Measurements from ENCODE around the gene BRINP3.

Gene BRINP3

DNA sequence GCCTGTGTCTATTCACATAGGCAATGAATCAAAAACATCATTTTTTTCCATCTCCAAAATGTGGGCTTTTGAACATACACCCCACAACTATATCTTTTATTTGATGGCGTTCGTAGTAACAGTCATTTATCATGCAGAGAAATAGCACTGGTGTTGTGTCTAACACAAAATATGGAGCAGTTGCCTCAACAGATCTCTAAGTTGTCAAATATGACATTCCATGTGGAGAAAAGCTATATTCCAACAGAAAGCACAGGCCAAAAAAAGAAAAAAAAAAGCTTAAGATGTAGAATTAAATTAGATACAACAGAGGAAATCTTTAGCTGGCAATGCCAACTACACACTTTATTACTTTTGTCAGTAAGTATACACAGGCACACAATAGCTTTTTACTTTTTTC lies 411.7 kb downstream of the BRINP3 start:
- TF ChIP-seq FOXM1 (IDR thresholded peaks at IDR 0.05; ENCODE audit: borderline replicate concordance, low read depth), result no peak
- no peak for TF ChIP-seq CEBPB (IDR thresholded peaks at IDR 0.05)
- TF ChIP-seq CREB1 (IDR thresholded peaks at IDR 0.05; ENCODE audit: low read depth), result no peak
- TF ChIP-seq TAF1 (IDR thresholded peaks at IDR 0.05; ENCODE audit: low read depth), result no peak
- no peak for TF ChIP-seq YY1 (IDR thresholded peaks at IDR 0.05; ENCODE audit: low read depth)
- TF ChIP-seq, protein P1, sequence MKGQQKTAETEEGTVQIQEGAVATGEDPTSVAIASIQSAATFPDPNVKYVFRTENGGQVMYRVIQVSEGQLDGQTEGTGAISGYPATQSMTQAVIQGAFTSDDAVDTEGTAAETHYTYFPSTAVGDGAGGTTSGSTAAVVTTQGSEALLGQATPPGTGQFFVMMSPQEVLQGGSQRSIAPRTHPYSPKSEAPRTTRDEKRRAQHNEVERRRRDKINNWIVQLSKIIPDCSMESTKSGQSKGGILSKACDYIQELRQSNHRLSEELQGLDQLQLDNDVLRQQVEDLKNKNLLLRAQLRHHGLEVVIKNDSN (IDR thresholded peaks at IDR 0.05), result no peak
- TF ChIP-seq TEAD4 (IDR thresholded peaks at IDR 0.05), result no peak
- TF ChIP-seq, protein P2, sequence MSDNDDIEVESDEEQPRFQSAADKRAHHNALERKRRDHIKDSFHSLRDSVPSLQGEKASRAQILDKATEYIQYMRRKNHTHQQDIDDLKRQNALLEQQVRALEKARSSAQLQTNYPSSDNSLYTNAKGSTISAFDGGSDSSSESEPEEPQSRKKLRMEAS (IDR thresholded peaks at IDR 0.05), result no peak
- TF ChIP-seq EP300 (IDR thresholded peaks at IDR 0.05; ENCODE audit: borderline replicate concordance), result no peak
- TF ChIP-seq NFIC (IDR thresholded peaks at IDR 0.05), result no peak
- no peak for TF ChIP-seq TCF12 (IDR thresholded peaks at IDR 0.05; ENCODE audit: low read depth)
- no peak for TF ChIP-seq EGR1 (IDR thresholded peaks at IDR 0.05)
- TF ChIP-seq ZBTB7A (IDR thresholded peaks at IDR 0.05; ENCODE audit: low read depth), result no peak
- TF ChIP-seq, protein P3, sequence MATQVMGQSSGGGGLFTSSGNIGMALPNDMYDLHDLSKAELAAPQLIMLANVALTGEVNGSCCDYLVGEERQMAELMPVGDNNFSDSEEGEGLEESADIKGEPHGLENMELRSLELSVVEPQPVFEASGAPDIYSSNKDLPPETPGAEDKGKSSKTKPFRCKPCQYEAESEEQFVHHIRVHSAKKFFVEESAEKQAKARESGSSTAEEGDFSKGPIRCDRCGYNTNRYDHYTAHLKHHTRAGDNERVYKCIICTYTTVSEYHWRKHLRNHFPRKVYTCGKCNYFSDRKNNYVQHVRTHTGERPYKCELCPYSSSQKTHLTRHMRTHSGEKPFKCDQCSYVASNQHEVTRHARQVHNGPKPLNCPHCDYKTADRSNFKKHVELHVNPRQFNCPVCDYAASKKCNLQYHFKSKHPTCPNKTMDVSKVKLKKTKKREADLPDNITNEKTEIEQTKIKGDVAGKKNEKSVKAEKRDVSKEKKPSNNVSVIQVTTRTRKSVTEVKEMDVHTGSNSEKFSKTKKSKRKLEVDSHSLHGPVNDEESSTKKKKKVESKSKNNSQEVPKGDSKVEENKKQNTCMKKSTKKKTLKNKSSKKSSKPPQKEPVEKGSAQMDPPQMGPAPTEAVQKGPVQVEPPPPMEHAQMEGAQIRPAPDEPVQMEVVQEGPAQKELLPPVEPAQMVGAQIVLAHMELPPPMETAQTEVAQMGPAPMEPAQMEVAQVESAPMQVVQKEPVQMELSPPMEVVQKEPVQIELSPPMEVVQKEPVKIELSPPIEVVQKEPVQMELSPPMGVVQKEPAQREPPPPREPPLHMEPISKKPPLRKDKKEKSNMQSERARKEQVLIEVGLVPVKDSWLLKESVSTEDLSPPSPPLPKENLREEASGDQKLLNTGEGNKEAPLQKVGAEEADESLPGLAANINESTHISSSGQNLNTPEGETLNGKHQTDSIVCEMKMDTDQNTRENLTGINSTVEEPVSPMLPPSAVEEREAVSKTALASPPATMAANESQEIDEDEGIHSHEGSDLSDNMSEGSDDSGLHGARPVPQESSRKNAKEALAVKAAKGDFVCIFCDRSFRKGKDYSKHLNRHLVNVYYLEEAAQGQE (IDR thresholded peaks at IDR 0.05; ENCODE audit: low read depth), result no peak
- TF ChIP-seq RAD21 (IDR thresholded peaks at IDR 0.05; ENCODE audit: low read depth), result no peak

DNA sequence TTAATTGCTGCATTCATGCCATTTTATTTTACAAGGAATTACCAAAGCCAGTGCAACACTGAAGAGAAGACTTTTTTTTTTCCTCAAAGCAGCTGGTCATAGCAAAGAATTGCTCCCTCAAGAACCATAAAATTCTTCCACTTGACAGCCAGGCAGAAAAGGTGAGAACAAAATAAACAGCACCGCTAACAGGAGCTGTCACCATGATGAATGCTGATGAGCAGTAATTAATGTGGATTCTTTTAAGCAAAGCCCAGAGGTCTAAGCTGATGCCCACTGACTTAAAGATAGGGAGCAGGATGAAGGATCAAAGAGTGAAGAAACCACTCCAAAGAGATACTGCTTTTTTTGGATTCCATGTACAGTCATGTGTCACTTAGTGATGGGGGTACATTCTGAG lies 428.4 kb downstream of the BRINP3 start:
- TF ChIP-seq, protein P3 (IDR thresholded peaks at IDR 0.05; ENCODE audit: low read depth), result no peak
- TF ChIP-seq TCF12 (IDR thresholded peaks at IDR 0.05; ENCODE audit: low read depth), result no peak
- TF ChIP-seq CREB1 (IDR thresholded peaks at IDR 0.05; ENCODE audit: low read depth), result no peak
- TF ChIP-seq FOXM1 (IDR thresholded peaks at IDR 0.05; ENCODE audit: borderline replicate concordance, low read depth), result no peak
- no peak for TF ChIP-seq EP300 (IDR thresholded peaks at IDR 0.05; ENCODE audit: borderline replicate concordance)
- TF ChIP-seq TEAD4 (IDR thresholded peaks at IDR 0.05), result no peak
- TF ChIP-seq, protein P1 (IDR thresholded peaks at IDR 0.05), result no peak
- TF ChIP-seq TAF1 (IDR thresholded peaks at IDR 0.05; ENCODE audit: low read depth), result no peak
- TF ChIP-seq RAD21 (IDR thresholded peaks at IDR 0.05; ENCODE audit: low read depth), result no peak
- TF ChIP-seq EGR1 (IDR thresholded peaks at IDR 0.05), result no peak
- TF ChIP-seq NFIC (IDR thresholded peaks at IDR 0.05), result no peak
- TF ChIP-seq CEBPB (IDR thresholded peaks at IDR 0.05), result no peak
- TF ChIP-seq YY1 (IDR thresholded peaks at IDR 0.05; ENCODE audit: low read depth), result no peak
- no peak for TF ChIP-seq ZBTB7A (IDR thresholded peaks at IDR 0.05; ENCODE audit: low read depth)
- TF ChIP-seq, protein P2 (IDR thresholded peaks at IDR 0.05), result no peak

Data from Ishikawa (cell line).